HepG2 (cell line): Measurements from ENCODE around the gene TBC1D4. TPM values are rescaled to one million over a fixed set of nuclear protein-coding genes. Genes with fewer than 3 reads are reported as not detected.

Experiments used
- ATF4 ChIP-seq, 2 experiments: fragments of 450-650 bp in 1 of 2; sonication (generic) in 1 of 2; formaldehyde crosslinking; IDR thresholded peaks; 2 replicates each; pipeline versions ENCODE4 v1.5.0 to v1.8.0; 2020 to 2022; ENCODE audit warnings: mild to moderate bottlenecking in 1 of 2, missing genetic modification reagents in 1 of 2
- GFI1 ChIP-seq: sonication (generic); formaldehyde crosslinking; IDR thresholded peaks from 2 replicates; pipeline ENCODE4 v1.5.0; 2020; ENCODE audit warnings: missing genetic modification reagents, mild to moderate bottlenecking, borderline replicate concordance
- HOXA3 ChIP-seq: sonication (generic); formaldehyde crosslinking; IDR thresholded peaks from 2 replicates; pipeline ENCODE4 v1.5.0; 2020; ENCODE audit warnings: missing genetic modification reagents
- IRX3 ChIP-seq: sonication (generic); formaldehyde crosslinking; IDR thresholded peaks from 2 replicates; pipeline ENCODE4 v1.8.1; 2023; ENCODE audit warnings: mild to moderate bottlenecking, low read depth, missing genetic modification reagents, borderline replicate concordance
- KDM5A ChIP-seq: fragments of 200-600 bp; sonication (generic); IDR thresholded peaks from 2 replicates; pipeline ENCODE4 v1.7.0; 2018; ENCODE audit warnings: antibody characterized with exemption, mild to moderate bottlenecking, low read length, borderline replicate concordance
- KDM6A ChIP-seq: IDR thresholded peaks from 2 replicates; pipeline ENCODE4 v1.6.1; 2016; ENCODE audit warnings: low read depth
- POLR2A ChIP-seq, 2 experiments: IDR thresholded peaks; 2 replicates each; pipeline ENCODE4 v1.6.1; 2011; ENCODE audit warnings: low read depth in 2 of 2, low read length in 2 of 2, mild to moderate bottlenecking in 1 of 2, moderate library complexity in 1 of 2; ENCODE audit not compliant: insufficient read depth in 1 of 2
- POLR2G ChIP-seq: fragments of 200-400 bp; formaldehyde crosslinking; IDR thresholded peaks from 2 replicates; pipeline ENCODE4 v1.6.1; 2018; ENCODE audit warnings: mild to moderate bottlenecking, low read depth, low read length, moderate library complexity
- ZNF10 ChIP-seq: sonication (generic); formaldehyde crosslinking; IDR thresholded peaks from 2 replicates; pipeline ENCODE4 v1.4.0; 2020; ENCODE audit warnings: mild to moderate bottlenecking, low read depth, missing genetic modification reagents, borderline replicate concordance
- ZNF142 ChIP-seq: sonication (generic); formaldehyde crosslinking; IDR thresholded peaks from 2 replicates; pipeline ENCODE4 v1.4.0; 2020; ENCODE audit warnings: missing genetic modification reagents
- ZNF263 ChIP-seq: sonication (generic); formaldehyde crosslinking; IDR thresholded peaks from 2 replicates; pipeline ENCODE4 v1.4.0; 2020; ENCODE audit warnings: missing genetic modification reagents
- ZNF660 ChIP-seq: sonication (generic); formaldehyde crosslinking; IDR thresholded peaks from 2 replicates; pipeline ENCODE4 v1.5.1; 2020; ENCODE audit warnings: mild to moderate bottlenecking, low read depth, missing genetic modification reagents, borderline replicate concordance
- ZNF850 ChIP-seq: sonication (generic); formaldehyde crosslinking; conservative IDR thresholded peaks from 2 replicates; pipeline ENCODE4 v1.9.0; 2021; ENCODE audit warnings: mild to moderate bottlenecking, missing genetic modification reagents
- polyA plus RNA-seq, 8 experiments: library from polyadenylated mRNA; depleted of rRNA in 3 of 8; stranded (reverse) in 7 of 8; unstranded in 1 of 8; fragments of >200 nt; fragmentation: Illumina TruSeq in 4 of 8; extraction: Trizol in 4 of 8; gene quantifications; 2 replicates each; pipeline versions ENCODE4 v1.2.1 to v1.2.3, GENCODE V29; 2011 to 2016; ENCODE audit warnings: low read depth in 4 of 8, missing spikeins in 1 of 8, mixed read lengths in 1 of 8; ENCODE audit not compliant: insufficient read depth in 1 of 8
- total RNA-seq, 5 experiments: library from RNA; depleted of rRNA; stranded (reverse); fragments of >200 nt; fragmentation: Illumina TruSeq; extraction: Trizol; gene quantifications; 2 replicates each; pipeline ENCODE4 v1.2.3, GENCODE V29; 2016; ENCODE audit warnings: low read depth in 1 of 5
- TF ChIP-seq, protein P1 (sequence below): sonication (generic); formaldehyde crosslinking; IDR thresholded peaks from 2 replicates; pipeline ENCODE4 v1.5.0; 2020; ENCODE audit warnings: mild to moderate bottlenecking, missing genetic modification reagents
- TF ChIP-seq, protein P2 (sequence below): sonication (generic); formaldehyde crosslinking; IDR thresholded peaks from 2 replicates; pipeline ENCODE4 v1.8.0; 2022; ENCODE audit warnings: mild to moderate bottlenecking, missing genetic modification reagents, borderline replicate concordance
- TF ChIP-seq, protein P3 (sequence below): sonication (generic); formaldehyde crosslinking; IDR thresholded peaks from 2 replicates; pipeline ENCODE4 v1.4.0; 2020; ENCODE audit warnings: missing genetic modification reagents

Gene TBC1D4
- total and polyA plus RNA-seq, 2 of the 13 experiments (the other 11 are each of a cell fraction or from before 2014, with no cell fraction given) = 35.9 to 64.4 TPM

- TF ChIP-seq, protein P1, sequence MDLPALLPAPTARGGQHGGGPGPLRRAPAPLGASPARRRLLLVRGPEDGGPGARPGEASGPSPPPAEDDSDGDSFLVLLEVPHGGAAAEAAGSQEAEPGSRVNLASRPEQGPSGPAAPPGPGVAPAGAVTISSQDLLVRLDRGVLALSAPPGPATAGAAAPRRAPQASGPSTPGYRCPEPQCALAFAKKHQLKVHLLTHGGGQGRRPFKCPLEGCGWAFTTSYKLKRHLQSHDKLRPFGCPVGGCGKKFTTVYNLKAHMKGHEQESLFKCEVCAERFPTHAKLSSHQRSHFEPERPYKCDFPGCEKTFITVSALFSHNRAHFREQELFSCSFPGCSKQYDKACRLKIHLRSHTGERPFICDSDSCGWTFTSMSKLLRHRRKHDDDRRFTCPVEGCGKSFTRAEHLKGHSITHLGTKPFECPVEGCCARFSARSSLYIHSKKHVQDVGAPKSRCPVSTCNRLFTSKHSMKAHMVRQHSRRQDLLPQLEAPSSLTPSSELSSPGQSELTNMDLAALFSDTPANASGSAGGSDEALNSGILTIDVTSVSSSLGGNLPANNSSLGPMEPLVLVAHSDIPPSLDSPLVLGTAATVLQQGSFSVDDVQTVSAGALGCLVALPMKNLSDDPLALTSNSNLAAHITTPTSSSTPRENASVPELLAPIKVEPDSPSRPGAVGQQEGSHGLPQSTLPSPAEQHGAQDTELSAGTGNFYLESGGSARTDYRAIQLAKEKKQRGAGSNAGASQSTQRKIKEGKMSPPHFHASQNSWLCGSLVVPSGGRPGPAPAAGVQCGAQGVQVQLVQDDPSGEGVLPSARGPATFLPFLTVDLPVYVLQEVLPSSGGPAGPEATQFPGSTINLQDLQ (CRISPR knock-in tag) = no peak
- TF ChIP-seq IRX3 (CRISPR knock-in tag) (no peak), ATF4 (CRISPR knock-in tag; IDR thresholded peaks at IDR 0.05) (peak in 1 of 2 experiments; percentile 57; a peak in 1 of 4 replicates), POLR2A (IDR thresholded peaks at IDR 0.05; ENCODE audit: insufficient read depth in 1 of 2, low read depth in 2 of 2, low read length in 2 of 2) (peak; percentile 51 to 77; a peak in 3 of 4 replicates), ZNF850 (CRISPR knock-in tag) (no peak), HOXA3 (CRISPR knock-in tag) (peak; percentile 64), GFI1 (CRISPR knock-in tag) (peak; percentile 95), ZNF660 (CRISPR knock-in tag) (no peak), KDM6A (CRISPR knock-in tag) (no peak), POLR2G (peak; percentile 80), ZNF10 (CRISPR knock-in tag) (no peak), ZNF263 (CRISPR knock-in tag) (peak; percentile 83), ZNF142 (CRISPR knock-in tag) (no peak), KDM5A (no peak; the same call in 1 of the 2 replicates)
- TF ChIP-seq, protein P2, sequence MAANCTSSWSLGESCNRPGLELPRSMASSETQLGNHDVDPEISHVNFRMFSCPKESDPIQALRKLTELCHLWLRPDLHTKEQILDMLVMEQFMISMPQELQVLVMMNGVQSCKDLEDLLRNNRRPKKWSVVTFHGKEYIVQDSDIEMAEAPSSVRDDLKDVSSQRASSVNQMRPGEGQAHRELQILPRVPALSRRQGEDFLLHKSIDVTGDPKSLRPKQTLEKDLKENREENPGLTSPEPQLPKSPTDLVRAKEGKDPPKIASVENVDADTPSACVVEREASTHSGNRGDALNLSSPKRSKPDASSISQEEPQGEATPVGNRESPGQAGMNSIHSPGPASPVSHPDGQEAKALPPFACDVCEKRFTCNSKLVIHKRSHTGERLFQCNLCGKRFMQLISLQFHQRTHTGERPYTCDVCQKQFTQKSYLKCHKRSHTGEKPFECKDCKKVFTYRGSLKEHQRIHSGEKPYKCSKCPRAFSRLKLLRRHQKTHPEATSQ = no peak
- TF ChIP-seq, protein P3, sequence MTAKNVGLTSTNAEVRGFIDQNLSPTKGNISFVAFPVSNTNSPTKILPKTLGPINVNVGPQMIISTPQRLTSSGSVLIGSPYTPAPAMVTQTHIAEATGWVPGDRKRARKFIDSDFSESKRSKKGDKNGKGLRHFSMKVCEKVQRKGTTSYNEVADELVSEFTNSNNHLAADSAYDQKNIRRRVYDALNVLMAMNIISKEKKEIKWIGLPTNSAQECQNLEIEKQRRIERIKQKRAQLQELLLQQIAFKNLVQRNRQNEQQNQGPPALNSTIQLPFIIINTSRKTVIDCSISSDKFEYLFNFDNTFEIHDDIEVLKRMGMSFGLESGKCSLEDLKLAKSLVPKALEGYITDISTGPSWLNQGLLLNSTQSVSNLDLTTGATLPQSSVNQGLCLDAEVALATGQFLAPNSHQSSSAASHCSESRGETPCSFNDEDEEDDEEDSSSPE (CRISPR knock-in tag) = peak; percentile 52; the same call in 1 of the 2 replicates
Measured at GRCh38 chr13:75482070-75482819, at the start of gene TBC1D4 (continued).
